Body of pancreas (tissue), 4 donors: ENCODE data around the gene TDRD7. TPM values are rescaled to one million over a fixed set of nuclear protein-coding genes. Genes with fewer than 3 reads are reported as not detected.

ENCODE experiments used
- ATAC-seq: fragments of 150-250 bp; one replicate; pipeline ENCODE4 v1.9.1; 2016
- DNase-seq, 4 donors: peaks; one replicate each; pipeline ENCODE4 v3.0.0-alpha.2; 2019
- H3K27ac ChIP-seq, 4 donors: fragments of 200-600 bp; sonication (generic); 1 replicate in 3 of 4; 2 replicates in 1 of 4; pipeline versions ENCODE4 v1.5.1 to v1.6.1; 2016 to 2019; ENCODE audit warnings: mild to moderate bottlenecking in 1 of 4, mixed read lengths in 1 of 4, moderate library complexity in 1 of 4
- H3K27me3 ChIP-seq, 2 donors: fragments of 200-600 bp; sonication (generic); one replicate each; pipeline ENCODE4 v1.6.0; 2016; ENCODE audit warnings: mild to moderate bottlenecking in 1 of 2
- H3K36me3 ChIP-seq, 2 donors: fragments of 200-600 bp; sonication (generic); replicated peaks in 1 of 2; 2 replicates each; pipeline ENCODE4 v1.5.1; 2016; ENCODE audit warnings: low read depth in 2 of 2; ENCODE audit not compliant: insufficient read depth in 1 of 2
- H3K4me1 ChIP-seq: fragments of 200-600 bp; sonication (generic); one replicate; pipeline ENCODE4 v1.6.0; 2016
- H3K4me3 ChIP-seq, 2 donors: fragments of 200-600 bp; sonication (generic); 1 replicate in 1 of 2; 2 replicates in 1 of 2; pipeline ENCODE4 v1.5.1; 2016 to 2019
- H3K9me3 ChIP-seq, 3 donors: fragments of 200-600 bp; sonication (generic); 1 replicate in 2 of 3; 2 replicates in 1 of 3; pipeline ENCODE4 v1.5.1; 2016
- POLR2A ChIP-seq, 3 donors: fragments of 450-650 bp; IDR thresholded peaks; one replicate each; pipeline ENCODE4 v1.6.1; 2016; ENCODE audit warnings: antibody characterized with exemption in 3 of 3, mild to moderate bottlenecking in 2 of 3
- WGBS, 2 donors: methylation state at CpG; one replicate each; pipeline ENCODE4 v1.1.5; 2017; 5-methylcytosine and 5-hydroxymethylcytosine counted together
- intact Hi-C: fragments of 100-400 bp; cut with DNase I; formaldehyde crosslinking; loops from one replicate; pipeline ENCODE4 v1.15.1; 2023
- total RNA-seq, 2 donors: library from RNA; depleted of rRNA; stranded (reverse); fragments of >200 nt; gene quantifications; one replicate each; pipeline ENCODE4 v1.1.0, GENCODE V29; 2016
- TF ChIP-seq, protein P1 (sequence below), 7 experiments: fragments of 450-650 bp in 4 of 7; fragments of 200-600 bp in 3 of 7; sonication (generic) in 3 of 7; IDR thresholded peaks; one replicate each; pipeline ENCODE4 v1.5.1; 2016 to 2019; ENCODE audit warnings: antibody characterized with exemption in 7 of 7

The TDRD7 gene
- total RNA-seq, 2 donors from 2014 or later = 2.3 to 7.5 TPM

DNA sequence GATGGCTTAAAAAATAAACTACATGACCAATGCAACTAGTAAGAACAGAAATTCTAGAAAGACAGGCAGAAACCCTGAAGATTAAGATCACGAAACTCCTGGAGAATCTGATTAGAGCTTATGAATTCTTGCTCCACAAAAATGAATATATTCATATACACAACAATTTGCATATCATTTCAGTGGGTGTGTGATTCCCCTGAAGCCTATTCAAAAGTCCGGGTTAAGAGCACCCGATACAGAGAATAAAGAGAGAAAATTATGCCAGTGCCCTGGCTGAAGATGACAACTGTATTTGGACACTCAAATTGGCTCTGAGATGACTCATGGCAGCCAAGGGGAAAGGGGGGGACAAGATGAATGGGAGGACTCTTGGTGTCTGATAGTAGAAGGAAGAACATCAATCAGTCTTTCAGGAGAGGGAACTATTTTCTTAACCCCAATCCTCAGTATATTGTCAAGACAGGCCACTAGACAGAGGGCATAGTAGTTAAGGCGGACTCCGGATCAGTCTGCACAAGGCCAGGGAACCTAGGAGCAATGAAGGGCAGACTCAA lies 95.6 kb downstream of the TDRD7 start:
- H3K4me3 ChIP-seq = no peak overlapping the region
- WGBS, 2 donors = 95 to 99% methylated on average over 5 of the region's 5 CpGs
- intact Hi-C loops = no loop called here
- DNase-seq (no peak), ATAC-seq (no peak)
- no peak for TF ChIP-seq POLR2A (IDR thresholded peaks at IDR 0.05)
- H3K4me1 ChIP-seq = peaks cover 44% of the 10 kb centered on the region
- H3K36me3 ChIP-seq = no peaks in the 10 kb centered on the region
- no peaks in the 10 kb centered on the region for H3K27me3 ChIP-seq
- H3K27ac ChIP-seq = no peak overlapping the region
- no peaks in the 10 kb centered on the region for H3K9me3 ChIP-seq

DNA sequence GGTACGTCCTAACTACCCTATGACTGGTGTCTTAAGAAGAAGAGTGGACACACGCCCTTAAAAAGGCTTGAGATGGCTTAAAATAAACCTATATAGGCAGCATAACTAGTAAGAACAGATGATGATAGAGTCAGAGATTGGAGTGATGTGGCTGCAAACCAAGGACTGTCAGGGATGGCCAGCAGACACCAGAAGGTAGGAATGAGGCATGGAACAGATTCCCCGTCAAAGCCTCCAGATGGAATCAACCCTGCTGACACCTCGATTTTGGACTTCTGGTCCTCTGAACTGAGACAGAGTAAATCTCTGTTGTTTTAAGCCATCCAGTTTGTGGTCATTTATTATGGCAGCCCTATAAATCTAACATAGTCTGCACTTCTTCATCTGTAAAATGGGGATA lies 97.0 kb downstream of the TDRD7 start:
- Histone ChIP-seq H3K36me3 (no peaks in the 10 kb centered on the region), H3K9me3 (no peaks in the 10 kb centered on the region), H3K4me3 (no peak overlapping the region), H3K27ac (no peak overlapping the region), H3K4me1 (peaks cover 31% of the 10 kb centered on the region), H3K27me3 (no peaks in the 10 kb centered on the region)
- no peak for DNase-seq
- WGBS, 2 donors = 77 to 80% methylated on average over 4 of the region's 4 CpGs
- intact Hi-C loops = no loop called here
- no peak for ATAC-seq
- TF ChIP-seq, protein P1, sequence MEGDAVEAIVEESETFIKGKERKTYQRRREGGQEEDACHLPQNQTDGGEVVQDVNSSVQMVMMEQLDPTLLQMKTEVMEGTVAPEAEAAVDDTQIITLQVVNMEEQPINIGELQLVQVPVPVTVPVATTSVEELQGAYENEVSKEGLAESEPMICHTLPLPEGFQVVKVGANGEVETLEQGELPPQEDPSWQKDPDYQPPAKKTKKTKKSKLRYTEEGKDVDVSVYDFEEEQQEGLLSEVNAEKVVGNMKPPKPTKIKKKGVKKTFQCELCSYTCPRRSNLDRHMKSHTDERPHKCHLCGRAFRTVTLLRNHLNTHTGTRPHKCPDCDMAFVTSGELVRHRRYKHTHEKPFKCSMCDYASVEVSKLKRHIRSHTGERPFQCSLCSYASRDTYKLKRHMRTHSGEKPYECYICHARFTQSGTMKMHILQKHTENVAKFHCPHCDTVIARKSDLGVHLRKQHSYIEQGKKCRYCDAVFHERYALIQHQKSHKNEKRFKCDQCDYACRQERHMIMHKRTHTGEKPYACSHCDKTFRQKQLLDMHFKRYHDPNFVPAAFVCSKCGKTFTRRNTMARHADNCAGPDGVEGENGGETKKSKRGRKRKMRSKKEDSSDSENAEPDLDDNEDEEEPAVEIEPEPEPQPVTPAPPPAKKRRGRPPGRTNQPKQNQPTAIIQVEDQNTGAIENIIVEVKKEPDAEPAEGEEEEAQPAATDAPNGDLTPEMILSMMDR (IDR thresholded peaks at IDR 0.05) = no peak
- TF ChIP-seq POLR2A (IDR thresholded peaks at IDR 0.05) = no peak

DNA sequence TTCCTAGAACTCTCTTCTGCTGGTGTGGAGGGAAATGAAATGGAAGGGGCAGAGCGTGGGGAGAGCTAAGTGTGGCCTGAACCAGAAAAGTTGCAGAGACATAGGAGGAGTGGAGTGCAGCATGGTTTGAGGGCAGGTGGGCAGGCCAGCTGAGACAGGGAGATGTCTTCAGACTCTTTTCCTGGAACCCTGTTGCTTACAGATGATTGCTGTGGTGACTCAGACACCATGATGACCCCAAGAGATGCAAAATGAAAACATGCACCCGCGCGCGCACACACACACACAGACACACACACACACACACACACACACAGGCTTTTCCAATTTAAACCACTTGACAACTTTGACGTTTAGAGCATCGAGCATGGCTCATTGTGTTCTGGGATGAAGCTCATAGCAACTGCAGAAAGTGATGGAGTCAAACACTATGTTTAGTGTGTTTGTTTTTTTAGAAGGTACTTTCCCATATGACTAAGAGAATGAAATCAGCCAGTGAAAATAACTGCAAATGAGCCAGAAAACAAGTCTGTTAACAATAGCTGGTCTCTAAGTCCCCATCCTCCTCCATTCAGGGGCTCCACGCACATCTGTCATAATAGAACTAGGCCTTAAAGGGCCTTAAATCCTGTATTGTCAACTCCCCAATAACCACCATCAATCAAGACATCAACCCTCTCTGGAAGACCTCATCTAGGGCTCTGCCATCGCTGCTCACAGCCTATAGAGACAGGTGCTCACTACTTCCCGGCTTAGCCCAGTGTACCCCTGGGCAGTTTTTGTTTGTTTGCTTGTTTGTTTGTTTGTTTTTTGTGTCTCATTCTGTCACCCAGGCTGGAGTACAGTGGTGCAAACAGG lies 99.1 kb downstream of the TDRD7 start:
- Histone ChIP-seq H3K27ac (no peak overlapping the region), H3K9me3 (no peaks in the 10 kb centered on the region), H3K36me3 (no peaks in the 10 kb centered on the region), H3K4me3 (no peak overlapping the region), H3K27me3 (no peaks in the 10 kb centered on the region), H3K4me1 (peaks cover 12% of the 10 kb centered on the region)
- ATAC-seq (peak; percentile 21), DNase-seq (no peak)
- intact Hi-C loops = no loop called here
- TF ChIP-seq, protein P1 (IDR thresholded peaks at IDR 0.05) = no peak
- no peak for TF ChIP-seq POLR2A (IDR thresholded peaks at IDR 0.05)
- 73 to 77% methylated on average over 10 of the region's 10 CpGs for WGBS, 2 donors

DNA sequence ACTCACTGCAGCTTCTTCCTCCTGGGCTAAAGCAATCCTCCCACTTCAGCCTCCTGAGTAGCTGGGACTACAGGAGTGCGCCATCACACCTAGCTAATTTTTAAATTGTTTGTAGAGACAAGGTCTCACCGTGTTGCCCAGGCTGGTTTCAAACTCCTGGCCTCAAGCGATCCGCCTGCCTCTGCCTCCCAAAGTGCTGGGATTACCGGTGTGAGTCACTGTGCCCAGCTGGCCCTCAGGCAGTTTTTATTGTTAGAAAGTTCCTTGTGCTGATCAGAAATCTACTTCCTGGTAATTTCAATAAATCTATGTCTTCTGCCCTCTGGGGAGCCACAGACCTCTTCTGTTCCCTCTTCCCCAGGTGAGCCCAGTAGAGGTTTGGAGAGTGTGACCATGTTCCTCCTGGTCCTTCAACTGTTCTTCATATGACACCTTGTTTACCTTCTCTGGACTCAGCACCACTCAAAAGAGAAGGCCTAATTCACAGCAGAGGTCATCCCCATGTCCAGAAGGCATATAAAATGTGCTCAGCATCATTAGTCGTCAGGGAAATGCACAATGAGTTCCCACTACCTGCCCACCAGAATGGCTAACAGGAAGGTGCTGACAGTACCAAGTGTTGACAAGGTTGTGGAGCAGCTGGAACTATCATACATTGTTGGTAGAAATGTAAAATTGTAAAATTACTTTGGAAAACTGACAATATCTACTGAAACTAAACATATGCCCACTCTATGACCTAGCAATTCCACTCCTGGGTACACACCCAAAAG lies 99.9 kb downstream of the TDRD7 start:
- no peak for TF ChIP-seq POLR2A (IDR thresholded peaks at IDR 0.05)
- TF ChIP-seq, protein P1 (IDR thresholded peaks at IDR 0.05) = no peak

DNA sequence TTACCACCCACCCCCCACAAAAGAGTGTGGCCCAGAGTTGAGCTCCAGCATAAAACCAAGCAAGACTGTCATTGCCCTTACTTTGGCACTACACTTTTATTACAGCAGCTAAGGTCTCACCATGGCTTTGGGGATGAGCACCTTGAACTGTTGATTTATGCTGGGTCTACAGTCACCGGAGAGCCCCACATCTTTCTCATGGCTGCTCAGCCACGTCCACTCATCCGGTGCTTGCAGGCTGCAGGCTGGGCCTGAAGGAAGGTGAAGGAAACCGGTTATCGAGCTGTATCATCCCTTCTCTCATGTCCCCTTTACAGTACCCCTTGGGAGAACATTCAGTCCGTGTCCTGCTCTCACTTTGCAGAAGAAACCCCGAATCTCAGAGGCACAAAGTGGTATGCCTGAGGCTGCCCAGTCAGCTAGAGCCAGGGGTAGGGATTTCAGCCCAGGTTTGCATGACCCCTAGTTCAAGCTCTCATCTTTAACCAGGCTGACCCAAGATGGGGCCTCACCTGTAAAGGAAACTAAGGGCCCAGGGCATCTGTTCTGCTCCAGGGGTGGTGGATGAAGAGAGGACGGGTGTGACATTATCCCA lies 101.2 kb downstream of the TDRD7 start:
- ATAC-seq (no peak), DNase-seq (no peak)
- 84 to 87% methylated on average over 8 of the region's 8 CpGs for WGBS, 2 donors
- Histone ChIP-seq H3K4me1 (peaks cover 8% of the 10 kb centered on the region), H3K9me3 (no peaks in the 10 kb centered on the region), H3K27me3 (no peaks in the 10 kb centered on the region), H3K4me3 (no peak overlapping the region), H3K27ac (no peak overlapping the region), H3K36me3 (no peaks in the 10 kb centered on the region)
- intact Hi-C loops = no loop called here
- TF ChIP-seq, protein P1 (IDR thresholded peaks at IDR 0.05) = no peak
- TF ChIP-seq POLR2A (IDR thresholded peaks at IDR 0.05) = no peak

More for the DNA sequence above, 99.9 kb downstream of the TDRD7 start:
- no peak for ATAC-seq
- no peaks in the 10 kb centered on the region for H3K36me3 ChIP-seq
- 87 to 95% methylated on average over 6 of the region's 6 CpGs for WGBS, 2 donors
- H3K4me1 ChIP-seq = peaks cover 8% of the 10 kb centered on the region
- no peak overlapping the region for H3K4me3 ChIP-seq
- intact Hi-C loops = no loop called here
- no peaks in the 10 kb centered on the region for H3K27me3 ChIP-seq
- H3K27ac ChIP-seq = no peak overlapping the region
- DNase-seq = no peak
- H3K9me3 ChIP-seq = no peaks in the 10 kb centered on the region
